Measurements from ENCODE around the gene TNFRSF14. TPM values are rescaled to one million over a fixed set of nuclear protein-coding genes. Genes with fewer than 3 reads are reported as not detected.

Gene TNFRSF14
- total and polyA plus RNA-seq, 4 donors: 14.8 to 38.1 (median 29.1) TPM

DNA sequence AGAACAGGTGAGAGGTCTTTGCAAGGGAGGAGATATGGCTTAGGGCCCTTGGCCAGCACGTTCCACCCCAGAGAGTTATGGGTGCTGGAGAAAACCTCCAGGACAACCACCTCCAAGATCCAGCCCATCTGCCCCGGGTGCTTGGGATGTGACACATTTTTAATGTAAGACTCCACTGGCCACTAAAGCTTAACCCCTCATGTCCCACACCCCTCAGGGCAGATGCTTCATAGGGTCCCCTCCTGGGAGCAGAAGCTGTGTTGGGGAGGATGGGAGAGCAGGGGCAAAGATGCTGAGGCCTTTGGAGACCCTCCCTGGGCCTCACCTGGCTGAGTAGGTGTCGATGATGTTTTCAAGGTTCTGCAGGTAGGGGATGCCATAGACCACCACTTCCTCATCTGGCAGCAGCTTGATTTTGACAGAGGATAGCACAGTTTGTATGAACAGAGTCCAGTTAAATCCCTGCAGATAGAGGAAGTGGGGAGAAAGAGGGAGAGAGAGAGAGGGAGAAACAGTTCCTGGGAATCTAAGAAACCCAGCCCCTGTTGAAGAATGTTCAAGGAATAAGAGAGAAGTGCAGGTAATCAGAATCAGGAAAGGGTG, 42.3 kb downstream of the TNFRSF14 start:
- no peaks in the 10 kb centered on the region for H3K4me1 ChIP-seq (ENCODE audit: control insufficient read depth in 4 of 4, insufficient read depth in 4 of 4, low read length in 3 of 4)
- no peak overlapping the region for H3K27ac ChIP-seq (ENCODE audit: low read depth in 1 of 2, low read length in 2 of 2)
- no peaks in the 10 kb centered on the region for H3K27me3 ChIP-seq (ENCODE audit: control insufficient read depth in 4 of 4, insufficient read depth in 4 of 4, low read length in 3 of 4)
- TF ChIP-seq GABPA (IDR thresholded peaks at IDR 0.05 in 1 of 2, conservative IDR thresholded peaks at IDR 0.05 in 1 of 2) (no peak), REST (IDR thresholded peaks at IDR 0.05) (no peak), HNF4A (conservative IDR thresholded peaks at IDR 0.05) (no peak), YY1 (IDR thresholded peaks at IDR 0.05) (no peak), SP1 (IDR thresholded peaks at IDR 0.05) (no peak), RXRA (IDR thresholded peaks at IDR 0.05) (no peak), FOXA1 (IDR thresholded peaks at IDR 0.05) (no peak)
- H3K36me3 ChIP-seq (ENCODE audit: control insufficient read depth in 4 of 4, insufficient read depth in 3 of 4, low read depth in 1 of 4, low read length in 3 of 4): no peaks in the 10 kb centered on the region
- no peak overlapping the region for H3K4me3 ChIP-seq (ENCODE audit: low read depth in 1 of 3, low read length in 3 of 3)
- no peak for DNase-seq (ENCODE audit: low spot score)
- 80% methylated on average over 3 of the region's 3 CpGs for WGBS
- H3K9me3 ChIP-seq (ENCODE audit: control insufficient read depth in 4 of 4, low read length in 3 of 4): no peaks in the 10 kb centered on the region
- no peak overlapping the region for H3K9ac ChIP-seq (ENCODE audit: low read depth in 1 of 2, low read length in 2 of 2)

- TF ChIP-seq ATF3 (IDR thresholded peaks at IDR 0.05) (no peak), NR2F2 (IDR thresholded peaks at IDR 0.05) (no peak), EGR1 (IDR thresholded peaks at IDR 0.05; ENCODE audit: low read depth in 2 of 2) (no peak), GABPA (IDR thresholded peaks at IDR 0.05 in 1 of 2, conservative IDR thresholded peaks at IDR 0.05 in 1 of 2) (no peak), YY1 (IDR thresholded peaks at IDR 0.05) (no peak)
- WGBS: 89% methylated on average over 18 of the region's 18 CpGs
These were observed 45.6 kb downstream of the TNFRSF14 start for GRCh38 chr1:2601721-2602303.

GRCh38 chr1:2602311-2602835, 46.2 kb downstream of the TNFRSF14 start:
- Histone ChIP-seq H3K27me3 (ENCODE audit: control insufficient read depth in 4 of 4, insufficient read depth in 4 of 4, low read length in 3 of 4) (no peaks in the 10 kb centered on the region), H3K9ac (ENCODE audit: low read depth in 1 of 2, low read length in 2 of 2) (no peak overlapping the region), H3K36me3 (ENCODE audit: control insufficient read depth in 4 of 4, insufficient read depth in 3 of 4, low read depth in 1 of 4, low read length in 3 of 4) (no peaks in the 10 kb centered on the region), H3K4me3 (ENCODE audit: low read depth in 1 of 3, low read length in 3 of 3) (no peak overlapping the region), H3K27ac (ENCODE audit: low read depth in 1 of 2, low read length in 2 of 2) (no peak overlapping the region), H3K4me1 (ENCODE audit: control insufficient read depth in 4 of 4, insufficient read depth in 4 of 4, low read length in 3 of 4) (no peaks in the 10 kb centered on the region), H3K9me3 (ENCODE audit: control insufficient read depth in 4 of 4, low read length in 3 of 4) (no peaks in the 10 kb centered on the region)
- TF ChIP-seq EGR1 (IDR thresholded peaks at IDR 0.05; ENCODE audit: low read depth in 2 of 2) (no peak), RAD21 (IDR thresholded peaks at IDR 0.05) (no peak), FOXA1 (IDR thresholded peaks at IDR 0.05) (no peak), FOXA2 (IDR thresholded peaks at IDR 0.05) (no peak), RXRA (IDR thresholded peaks at IDR 0.05) (no peak), CTCF (IDR thresholded peaks at IDR 0.05; ENCODE audit: low read depth, low read length, missing input control) (no peak), JUND (IDR thresholded peaks at IDR 0.05) (no peak), HNF4A (conservative IDR thresholded peaks at IDR 0.05) (no peak), HNF4G (IDR thresholded peaks at IDR 0.05) (no peak), YY1 (IDR thresholded peaks at IDR 0.05) (no peak), SP1 (IDR thresholded peaks at IDR 0.05) (no peak), GABPA (IDR thresholded peaks at IDR 0.05 in 1 of 2, conservative IDR thresholded peaks at IDR 0.05 in 1 of 2) (no peak)
- DNase-seq (ENCODE audit: low spot score): no peak
- WGBS: 76% methylated on average over 15 of the region's 15 CpGs

More at GRCh38 chr1:2601721-2602303, 45.6 kb downstream of the TNFRSF14 start:
- Histone ChIP-seq H3K27me3 (ENCODE audit: control insufficient read depth in 4 of 4, insufficient read depth in 4 of 4, low read length in 3 of 4) (no peaks in the 10 kb centered on the region), H3K27ac (ENCODE audit: low read depth in 1 of 2, low read length in 2 of 2) (no peak overlapping the region), H3K36me3 (ENCODE audit: control insufficient read depth in 4 of 4, insufficient read depth in 3 of 4, low read depth in 1 of 4, low read length in 3 of 4) (no peaks in the 10 kb centered on the region), H3K4me1 (ENCODE audit: control insufficient read depth in 4 of 4, insufficient read depth in 4 of 4, low read length in 3 of 4) (no peaks in the 10 kb centered on the region), H3K9me3 (ENCODE audit: control insufficient read depth in 4 of 4, low read length in 3 of 4) (no peaks in the 10 kb centered on the region), H3K4me3 (ENCODE audit: low read depth in 1 of 3, low read length in 3 of 3) (no peak overlapping the region), H3K9ac (ENCODE audit: low read depth in 1 of 2, low read length in 2 of 2) (no peak overlapping the region)
- DNase-seq (ENCODE audit: low spot score): no peak
